IPS DF 6.9 (cell line): ENCODE results near the gene PYGB.

Experiments used
- DNase-seq: peaks from one replicate; pipeline ENCODE4 v3.0.0-alpha.2; 2013; ENCODE audit warnings: low read depth, low spot score
- H3K27ac ChIP-seq: one replicate; pipeline ENCODE4 v1.5.1; 2013; ENCODE audit warnings: low read length, control low read depth
- H3K27me3 ChIP-seq: 2 replicates; pipeline ENCODE4 v1.6.1; 2013; ENCODE audit warnings: mild to moderate bottlenecking, low read length; ENCODE audit not compliant: control insufficient read depth, insufficient read depth
- H3K36me3 ChIP-seq: 2 replicates; pipeline ENCODE4 v1.6.1; 2013; ENCODE audit warnings: low read length; ENCODE audit not compliant: control insufficient read depth, insufficient read depth
- H3K4me1 ChIP-seq: 2 replicates; pipeline ENCODE4 v1.6.1; 2013; ENCODE audit warnings: low read length; ENCODE audit not compliant: control insufficient read depth, insufficient read depth
- H3K4me3 ChIP-seq: 2 replicates; pipeline ENCODE4 v1.5.1; 2013; ENCODE audit warnings: mild to moderate bottlenecking, low read length
- H3K9me3 ChIP-seq: 2 replicates; pipeline ENCODE4 v1.6.1; 2013; ENCODE audit warnings: low read length, inconsistent platforms; ENCODE audit not compliant: control insufficient read depth, insufficient read depth
- WGBS: extraction: QIAGEN DNeasy Blood & Tissue Kit; methylation state at CpG from one replicate; pipeline ENCODE4 v1.1.7; 2013; ENCODE audit warnings: mixed read lengths, missing lambda C conversion rate; ENCODE audit not compliant: insufficient read length, insufficient coverage; 5-methylcytosine and 5-hydroxymethylcytosine counted together

PYGB gene

GRCh38 chr20:25292176-25292891 lies 44.4 kb downstream of the PYGB start:
- Histone ChIP-seq H3K4me1 (peaks cover 2% of the 10 kb centered on the region; the same call in 1 of the 2 replicates), H3K36me3 (peaks cover 12% of the 10 kb centered on the region), H3K27me3 (no peaks in the 10 kb centered on the region), H3K4me3 (no peak overlapping the region), H3K27ac (no peak overlapping the region), H3K9me3 (no peaks in the 10 kb centered on the region)
- no peak for DNase-seq
- WGBS: no CpG with 5 or more reads among the region's 35 CpGs

GRCh38 chr20:25293507-25293906 lies 45.6 kb downstream of the PYGB start:
- Histone ChIP-seq H3K27ac (no peak overlapping the region), H3K9me3 (no peaks in the 10 kb centered on the region), H3K4me3 (no peak overlapping the region), H3K36me3 (peaks cover 13% of the 10 kb centered on the region), H3K27me3 (no peaks in the 10 kb centered on the region), H3K4me1 (peaks cover 3% of the 10 kb centered on the region; the same call in 1 of the 2 replicates)
- no peak for DNase-seq
- no CpG with 5 or more reads among the region's 10 CpGs for WGBS

- no peak for DNase-seq
- H3K27ac ChIP-seq: no peak overlapping the region
- H3K4me3 ChIP-seq: no peak overlapping the region
- no peaks in the 10 kb centered on the region for H3K9me3 ChIP-seq
- H3K4me1 ChIP-seq: peaks cover 3% of the 10 kb centered on the region; the same call in 1 of the 2 replicates
- no peaks in the 10 kb centered on the region for H3K27me3 ChIP-seq
- no CpG with 5 or more reads among the region's 13 CpGs for WGBS
- H3K36me3 ChIP-seq: peaks cover 10% of the 10 kb centered on the region; the same call in 1 of the 2 replicates
Observed at GRCh38 chr20:25293910-25294458, 46.1 kb downstream of the PYGB start.

GRCh38 chr20:25294459-25295385 lies 46.8 kb downstream of the PYGB start:
- Histone ChIP-seq H3K27ac (no peak overlapping the region), H3K4me1 (peaks cover 3% of the 10 kb centered on the region; the same call in 1 of the 2 replicates), H3K4me3 (no peak overlapping the region), H3K27me3 (no peaks in the 10 kb centered on the region), H3K36me3 (peaks cover 10% of the 10 kb centered on the region; the same call in 1 of the 2 replicates), H3K9me3 (no peaks in the 10 kb centered on the region)
- WGBS: no CpG with 5 or more reads among the region's 22 CpGs
- peak; percentile 45 for DNase-seq

- no peak overlapping the region for H3K27ac ChIP-seq
- WGBS: no CpG with 5 or more reads among the region's 10 CpGs
Observed at GRCh38 chr20:25295386-25296093, 47.7 kb downstream of the PYGB start.

GRCh38 chr20:25296094-25297093 lies 48.5 kb downstream of the PYGB start:
- no peaks in the 10 kb centered on the region for H3K27me3 ChIP-seq
- WGBS: no CpG with 5 or more reads among the region's 24 CpGs
- no peak for DNase-seq

More at GRCh38 chr20:25295386-25296093, 47.7 kb downstream of the PYGB start:
- Histone ChIP-seq H3K9me3 (no peaks in the 10 kb centered on the region), H3K4me3 (no peak overlapping the region), H3K4me1 (peaks cover 3% of the 10 kb centered on the region; the same call in 1 of the 2 replicates), H3K27me3 (no peaks in the 10 kb centered on the region), H3K36me3 (peaks cover 11% of the 10 kb centered on the region; the same call in 1 of the 2 replicates)
- no peak for DNase-seq

GRCh38 chr20:25297141-25297905 lies 49.4 kb downstream of the PYGB start:
- Histone ChIP-seq H3K9me3 (no peaks in the 10 kb centered on the region), H3K4me3 (no peak overlapping the region), H3K36me3 (peaks cover 11% of the 10 kb centered on the region), H3K27me3 (no peaks in the 10 kb centered on the region), H3K27ac (no peak overlapping the region), H3K4me1 (peaks cover 3% of the 10 kb centered on the region; the same call in 1 of the 2 replicates)
- whole genome bisulfite sequencing: no CpG with 5 or more reads among the region's 10 CpGs
- DNase-seq: no peak

More at GRCh38 chr20:25296094-25297093, 48.5 kb downstream of the PYGB start:
- peaks cover 3% of the 10 kb centered on the region; the same call in 1 of the 2 replicates for H3K4me1 ChIP-seq
- H3K36me3 ChIP-seq: peaks cover 8% of the 10 kb centered on the region; the same call in 1 of the 2 replicates
- H3K9me3 ChIP-seq: no peaks in the 10 kb centered on the region
- no peak overlapping the region for H3K4me3 ChIP-seq
- H3K27ac ChIP-seq: no peak overlapping the region

- H3K4me3 ChIP-seq: no peak overlapping the region
- peaks cover 14% of the 10 kb centered on the region for H3K36me3 ChIP-seq
- peaks cover 3% of the 10 kb centered on the region; the same call in 1 of the 2 replicates for H3K4me1 ChIP-seq
- H3K27ac ChIP-seq: no peak overlapping the region
- H3K27me3 ChIP-seq: no peaks in the 10 kb centered on the region
- no peak for DNase-seq
- WGBS: no CpG with 5 or more reads among the region's 9 CpGs
- H3K9me3 ChIP-seq: no peaks in the 10 kb centered on the region
Observed at GRCh38 chr20:25299806-25300205, 51.9 kb downstream of the PYGB start.
